SJCRH30 (cell line): ENCODE measurements around the gene ZNF365. TPM values are rescaled to one million over a fixed set of nuclear protein-coding genes. Genes with fewer than 3 reads are reported as not detected.

Source experiments
- total RNA-seq: library from RNA; depleted of rRNA; stranded (reverse); fragments of >200 nt; shearing (Covaris generic); gene quantifications from 2 replicates; pipeline ENCODE4 v1.2.3, GENCODE V29; 2014; rRNA removed

The ZNF365 gene
- total RNA-seq, 1 experiment from 2014 or later = 1.2 TPM

Other genes starting within 250 kb of the ZNF365 start
- 11.7 and 13.3 TPM in 2 replicates for gene RTKN2, start 105.5 kb upstream of the ZNF365 start, total RNA-seq